ENCODE measurements around the gene TRAF7. TPM values are rescaled to one million over a fixed set of nuclear protein-coding genes. Genes with fewer than 3 reads are reported as not detected.
A peak's percentile ranks its signal among the peaks of the same experiment; 100 is the strongest.

TRAF7 gene
- polyA plus RNA-seq, 10 donors: 37.8 to 52.6 (median 44.7) TPM

DNA sequence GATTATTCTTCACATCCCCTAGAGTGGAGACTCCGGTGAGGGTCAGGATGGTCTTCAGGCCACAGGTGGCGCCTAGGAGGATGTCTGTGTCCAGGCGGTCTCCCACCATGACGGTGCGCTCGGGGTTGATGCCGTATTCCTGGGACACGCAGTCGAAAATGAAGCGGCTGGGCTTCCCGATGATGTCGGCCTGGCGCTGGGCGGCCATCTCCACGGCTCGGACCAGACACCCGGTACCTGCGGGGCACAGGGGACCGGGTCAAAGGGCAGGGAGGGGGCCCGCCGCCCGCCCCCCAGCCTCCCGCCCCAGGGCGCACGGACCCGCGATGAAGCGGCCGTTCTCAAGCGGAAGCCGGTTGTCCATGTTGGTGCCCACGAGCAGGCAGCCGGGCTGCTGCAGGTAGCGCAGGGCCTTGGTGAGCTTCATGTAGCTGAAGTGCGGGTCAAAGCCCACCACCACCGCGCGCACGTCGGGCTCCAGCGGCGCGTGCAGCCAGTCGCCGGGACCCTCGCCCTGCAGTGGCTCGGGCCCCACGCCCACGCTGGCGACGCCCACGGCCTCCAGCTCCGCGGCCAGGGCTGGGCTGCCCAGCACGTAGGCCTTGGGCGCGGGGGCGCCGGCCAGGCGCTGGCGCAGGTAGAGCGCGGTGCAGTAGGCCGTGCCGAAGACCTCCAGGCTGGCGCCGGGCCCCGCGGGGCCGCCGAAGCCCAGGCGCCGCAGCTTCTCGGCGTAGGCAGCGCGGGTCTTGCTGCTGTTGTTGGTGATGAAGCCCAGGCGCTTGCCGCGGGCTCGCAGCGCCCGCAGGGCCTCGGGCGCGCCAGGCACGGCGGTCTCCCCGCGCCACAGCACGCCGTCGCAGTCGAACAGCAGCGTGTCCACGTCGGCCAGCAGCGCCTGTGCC, 58.5 kb downstream of the TRAF7 start:
- no peak for DNase-seq

DNA sequence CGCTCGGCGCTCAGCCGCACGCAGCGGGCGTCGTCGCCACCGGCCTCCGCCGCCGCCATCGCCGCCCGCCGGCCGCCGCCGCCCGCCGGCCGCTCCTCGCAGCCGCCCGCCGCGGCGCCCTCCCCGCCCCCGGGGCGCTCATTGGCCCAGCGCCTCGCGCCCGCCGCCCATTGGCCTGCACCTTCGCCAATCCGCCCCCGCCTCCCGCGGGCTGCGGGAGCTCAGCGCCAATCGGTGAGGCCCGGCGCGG, 59.1 kb downstream of the TRAF7 start, which contains the start of gene PGP:
Gene PGP (minus strand): TSS at position 122 of the 250 bp plus-strand sequence. CDS start 63 bp downstream, at position 59.
- DNase-seq: no peak

DNA sequence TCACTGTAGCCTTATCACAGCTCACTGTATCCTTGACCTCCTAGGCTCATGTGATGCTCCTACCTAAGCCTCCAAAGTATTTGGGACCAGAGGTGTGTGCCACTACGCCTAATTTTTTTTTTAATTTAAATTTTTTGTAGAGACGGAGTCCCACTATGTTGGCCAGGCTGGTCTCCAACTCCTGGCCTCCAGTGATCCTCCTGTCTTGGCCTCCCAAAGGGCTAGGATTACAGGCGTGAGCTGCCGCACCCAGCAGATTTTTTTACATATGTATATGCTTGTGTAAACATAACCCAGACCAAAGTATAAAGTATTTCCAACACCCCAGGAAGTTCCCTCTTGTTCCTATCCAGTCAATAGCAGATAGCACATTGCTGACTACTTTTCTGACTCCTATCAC, 60.7 kb downstream of the TRAF7 start:
- no peak for DNase-seq

DNA sequence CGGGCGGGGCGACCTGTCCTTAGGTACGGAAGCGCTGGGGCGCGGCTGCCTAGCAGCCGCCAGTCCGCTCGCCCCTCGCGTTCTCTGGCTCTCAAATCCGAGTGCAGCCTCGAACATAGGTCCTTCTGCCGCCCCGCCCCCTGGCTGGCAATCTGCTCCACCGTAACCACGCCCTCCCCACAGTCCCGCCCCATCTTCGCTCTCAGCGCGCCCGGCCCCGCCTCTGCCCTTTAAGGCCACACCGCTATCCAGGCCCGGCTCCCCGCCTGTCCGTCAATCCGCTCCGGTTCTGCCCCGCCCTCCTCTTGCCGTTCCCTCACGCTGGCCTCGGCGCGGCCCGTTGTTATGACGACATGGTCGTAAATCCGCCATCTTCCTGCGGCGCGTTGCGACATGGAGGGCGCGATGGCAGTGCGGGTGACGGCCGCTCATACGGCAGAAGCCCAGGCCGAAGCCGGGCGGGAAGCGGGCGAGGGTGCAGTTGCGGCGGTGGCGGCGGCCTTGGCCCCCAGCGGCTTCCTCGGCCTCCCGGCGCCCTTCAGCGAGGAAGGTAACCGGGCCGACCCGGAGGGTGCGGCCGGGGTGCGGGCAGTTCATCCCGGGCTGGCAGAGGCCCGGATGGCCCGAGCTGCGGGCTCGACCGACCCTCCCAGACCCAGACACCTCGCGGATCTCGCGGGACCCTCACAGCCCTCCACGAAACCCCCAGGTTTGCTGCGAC, 67.8 kb downstream of the TRAF7 start, which contains the start of gene E4F1:
Gene E4F1 (plus strand): TSS at position 371 of the 721 bp plus-strand sequence. CDS start 23 bp downstream, at position 394.
- DNase-seq: peak; percentile 99

DNA sequence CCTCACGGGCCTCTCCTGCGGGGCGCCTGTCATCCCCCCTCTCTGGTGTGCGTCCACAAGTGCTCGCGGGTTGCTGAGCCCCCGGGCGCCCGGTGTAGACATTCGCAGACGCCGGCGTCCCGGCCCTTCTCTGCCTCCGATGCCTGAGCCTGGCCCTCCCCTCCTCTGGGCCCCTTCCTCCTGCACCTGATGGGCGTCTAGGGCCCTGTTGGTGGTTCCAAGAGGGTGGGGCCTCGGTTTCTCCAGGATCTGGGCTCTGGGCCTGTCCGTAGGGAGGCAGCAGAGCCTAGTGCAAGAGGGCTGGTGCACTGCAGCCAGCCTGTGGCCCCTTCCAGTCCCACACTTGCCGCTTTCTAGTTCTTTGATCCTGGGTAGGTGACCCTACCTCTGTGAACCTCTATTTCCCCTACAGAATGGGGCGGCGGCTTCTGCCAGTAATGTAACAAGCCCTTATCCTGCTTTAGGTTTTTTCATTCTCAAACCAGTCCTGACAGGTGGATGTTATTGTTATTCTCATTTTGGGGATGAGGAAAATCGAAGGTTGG, 68.4 kb downstream of the TRAF7 start:
- DNase-seq: peak in 1 of 3 donors; percentile 66

DNA sequence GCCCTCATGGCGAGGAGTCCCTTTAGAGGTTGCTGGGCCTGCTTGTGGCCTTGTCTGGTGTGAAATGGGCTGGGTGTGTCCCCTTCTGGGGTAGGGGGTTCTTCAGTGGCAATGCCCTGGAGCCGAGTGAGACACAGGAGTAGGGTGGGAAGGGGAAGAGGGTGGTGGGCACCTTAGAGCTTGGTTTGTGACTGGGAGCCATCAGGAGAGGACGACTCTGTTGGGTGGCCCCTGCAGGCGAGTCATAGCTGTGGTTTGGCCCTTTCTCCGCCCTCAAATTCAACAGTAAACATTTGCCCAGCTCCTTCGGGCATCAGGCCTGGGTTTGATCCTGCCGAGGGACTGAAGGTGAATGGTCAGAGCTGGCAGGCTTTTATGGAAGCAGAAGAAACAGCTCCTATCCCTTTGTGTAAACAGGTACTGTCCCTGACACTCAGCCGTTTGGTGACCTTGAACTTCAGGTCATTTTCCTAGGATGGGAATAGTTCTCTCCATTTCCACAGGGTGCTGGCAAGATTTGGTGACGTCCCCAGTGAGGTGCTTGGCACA, 70.7 kb downstream of the TRAF7 start:
- DNase-seq: no peak

DNA sequence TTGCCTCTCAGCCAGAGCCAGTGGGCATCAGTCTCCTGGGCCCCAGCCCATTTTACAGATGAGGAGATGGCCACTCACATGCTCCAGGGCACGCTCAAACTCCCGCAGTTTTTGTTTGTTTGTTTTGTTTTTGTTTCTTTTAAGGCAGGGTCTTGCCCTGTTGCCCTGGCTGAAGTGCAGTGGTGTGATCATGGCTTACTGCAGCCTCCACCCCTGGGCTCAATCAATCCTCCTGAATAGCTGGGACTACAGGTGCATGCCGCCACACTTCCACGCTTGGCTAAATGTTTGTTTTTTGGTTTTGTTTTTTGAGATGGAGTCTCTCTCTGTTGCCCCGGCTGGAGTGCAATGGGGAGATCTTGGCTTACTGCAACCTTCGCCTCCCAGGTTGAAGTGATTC, 71.3 kb downstream of the TRAF7 start:
- no peak for DNase-seq

Other genes starting within 250 kb of the TRAF7 start
- 1 to 10 TPM in 2 of 10 donors, not detected in 8; 1.6 to 4.3 TPM for gene HS3ST6, start 237.4 kb upstream of the TRAF7 start, polyA plus RNA-seq (ENCODE audit: insufficient read length in 10 of 10)
- gene MSRB1, start 212.6 kb upstream of the TRAF7 start, polyA plus RNA-seq (ENCODE audit: insufficient read length in 10 of 10): 10 to 100 TPM; 17.6 to 40.8 (median 27.6) TPM
- 10 to 100 TPM in 9 of 10 donors, 1 to 10 TPM in 1; 9.1 to 73.5 (median 46.2) TPM for gene RPL3L, start 201.1 kb upstream of the TRAF7 start, polyA plus RNA-seq (ENCODE audit: insufficient read length in 10 of 10)
- 100 to 1,000 TPM; 111 to 148 (median 127) TPM for gene NDUFB10, start 196.2 kb upstream of the TRAF7 start, polyA plus RNA-seq (ENCODE audit: insufficient read length in 10 of 10)
- 1,000 to 10,000 TPM; 2,391 to 3,374 (median 3,214) TPM for gene RPS2, start 191.0 kb upstream of the TRAF7 start, polyA plus RNA-seq (ENCODE audit: insufficient read length in 10 of 10)
- gene RNF151, start 188.9 kb upstream of the TRAF7 start, polyA plus RNA-seq (ENCODE audit: insufficient read length in 10 of 10): not detected
- gene TBL3, start 183.7 kb upstream of the TRAF7 start, polyA plus RNA-seq (ENCODE audit: insufficient read length in 10 of 10): 10 to 100 TPM; 18.7 to 35.0 (median 27.8) TPM
- 1 to 10 TPM in 4 of 10 donors, under 1 TPM in 6; 0.18 to 1.5 (median 0.77) TPM for gene NOXO1, start 174.3 kb upstream of the TRAF7 start, polyA plus RNA-seq (ENCODE audit: insufficient read length in 10 of 10)
- 10 to 100 TPM; 12.4 to 18.7 (median 15.5) TPM for gene GFER, start 171.6 kb upstream of the TRAF7 start, polyA plus RNA-seq (ENCODE audit: insufficient read length in 10 of 10)
- 1 to 10 TPM in 5 of 10 donors, under 1 TPM in 5; 0.46 to 2.1 (median 0.98) TPM for gene SYNGR3, start 165.8 kb upstream of the TRAF7 start, polyA plus RNA-seq (ENCODE audit: insufficient read length in 10 of 10)
- gene ZNF598, start 146.0 kb upstream of the TRAF7 start, polyA plus RNA-seq (ENCODE audit: insufficient read length in 10 of 10): 10 to 100 TPM; 13.7 to 25.1 (median 18.8) TPM
- gene NPW, start 136.0 kb upstream of the TRAF7 start, polyA plus RNA-seq (ENCODE audit: insufficient read length in 10 of 10): 1 to 10 TPM in 6 of 10 donors, under 1 TPM in 4; 0.59 to 4.1 (median 1.3) TPM
- 10 to 100 TPM; 28.3 to 62.6 (median 36.9) TPM for gene NHERF2, start 128.9 kb upstream of the TRAF7 start, polyA plus RNA-seq (ENCODE audit: insufficient read length in 10 of 10)
- 10 to 100 TPM in 5 of 10 donors, 1 to 10 TPM in 5; 7.4 to 16.9 (median 10.3) TPM for gene NTHL1, start 107.9 kb upstream of the TRAF7 start, polyA plus RNA-seq (ENCODE audit: insufficient read length in 10 of 10)
- 100 to 1,000 TPM in 1 of 10 donors, 10 to 100 TPM in 9; 62.2 to 104 (median 75.1) TPM for gene TSC2, start 107.8 kb upstream of the TRAF7 start, polyA plus RNA-seq (ENCODE audit: insufficient read length in 10 of 10)
- gene PKD1, start 19.9 kb upstream of the TRAF7 start, polyA plus RNA-seq (ENCODE audit: insufficient read length in 10 of 10): 100 to 1,000 TPM in 9 of 10 donors, 10 to 100 TPM in 1; 86.8 to 161 (median 120) TPM
- gene RAB26, start 7.2 kb upstream of the TRAF7 start, polyA plus RNA-seq (ENCODE audit: insufficient read length in 10 of 10): 1 to 10 TPM in 3 of 10 donors, under 1 TPM in 7; 0.33 to 1.7 (median 0.53) TPM
- 1 to 10 TPM in 9 of 10 donors, under 1 TPM in 1; 0.94 to 2.7 (median 1.5) TPM for gene CASKIN1, start 40.8 kb downstream of the TRAF7 start, polyA plus RNA-seq (ENCODE audit: insufficient read length in 10 of 10)
- gene MLST8, start 49.7 kb downstream of the TRAF7 start, polyA plus RNA-seq (ENCODE audit: insufficient read length in 10 of 10): 10 to 100 TPM; 24.4 to 38.7 (median 30.7) TPM
- gene BRICD5, start 55.1 kb downstream of the TRAF7 start, polyA plus RNA-seq (ENCODE audit: insufficient read length in 10 of 10): 1 to 10 TPM; 3.5 to 8.0 (median 5.4) TPM
- 10 to 100 TPM; 11.2 to 15.4 (median 13.4) TPM for gene PGP, start 59.1 kb downstream of the TRAF7 start, polyA plus RNA-seq (ENCODE audit: insufficient read length in 10 of 10)
- 10 to 100 TPM in 8 of 10 donors, 1 to 10 TPM in 2; 9.4 to 20.1 (median 12.8) TPM for gene E4F1, start 67.8 kb downstream of the TRAF7 start, polyA plus RNA-seq (ENCODE audit: insufficient read length in 10 of 10)
- 1 to 10 TPM in 2 of 10 donors, under 1 TPM in 8; 0.35 to 1.1 (median 0.71) TPM for gene DNASE1L2, start 80.7 kb downstream of the TRAF7 start, polyA plus RNA-seq (ENCODE audit: insufficient read length in 10 of 10)
- gene ECI1, start 95.8 kb downstream of the TRAF7 start, polyA plus RNA-seq (ENCODE audit: insufficient read length in 10 of 10): 10 to 100 TPM; 42.8 to 59.2 (median 49.0) TPM
- gene RNPS1, start 112.3 kb downstream of the TRAF7 start, polyA plus RNA-seq (ENCODE audit: insufficient read length in 10 of 10): 100 to 1,000 TPM; 136 to 186 (median 165) TPM
- 10 to 100 TPM; 12.5 to 18.8 (median 14.8) TPM for gene ABCA3, start 184.9 kb downstream of the TRAF7 start, polyA plus RNA-seq (ENCODE audit: insufficient read length in 10 of 10)

Measured in muscle of back (tissue), 11 donors.